Activated T-cell treated with anti-CD3 and anti-CD28 coated beads, Interleukin-2, amount 50 U/mL, for 72 hours (primary cell): ENCODE measurements around the gene LANCL1. TPM values are rescaled to one million over a fixed set of nuclear protein-coding genes. Genes with fewer than 3 reads are reported as not detected.

Experiments
- ATAC-seq, 2 donors: fragments of 150-1000 bp; cut with Tn5 transposase; replicated peaks in 1 of 2; 2 replicates each; pipeline ENCODE4 v1.10.0; 2021; ENCODE audit warnings: moderate library complexity in 2 of 2, mild to moderate bottlenecking in 1 of 2
- DNase-seq, 2 donors: peaks; one replicate each; pipeline ENCODE4 v3.0.0; 2021 to 2022; ENCODE audit warnings: mixed read lengths in 1 of 2
- H3K27ac Mint-ChIP-seq: one replicate; pipeline ENCODE4 v1.8.0; 2022; ENCODE audit warnings: mild to moderate bottlenecking, moderate library complexity, mixed read lengths
- H3K27me3 Mint-ChIP-seq: one replicate; pipeline ENCODE4 v1.8.0; 2022; ENCODE audit warnings: low read depth, mixed read lengths
- H3K36me3 Mint-ChIP-seq, 2 donors: one replicate each; pipeline ENCODE4 v1.8.0; 2022; ENCODE audit warnings: mixed read lengths in 2 of 2, mild to moderate bottlenecking in 1 of 2; ENCODE audit not compliant: insufficient read depth in 2 of 2
- H3K4me1 Mint-ChIP-seq: one replicate; pipeline ENCODE4 v1.8.0; 2022; ENCODE audit warnings: low read depth, mixed read lengths
- H3K4me3 Mint-ChIP-seq, 2 donors: one replicate each; pipeline ENCODE4 v1.8.0; 2022; ENCODE audit warnings: mild to moderate bottlenecking in 2 of 2, mixed read lengths in 2 of 2, moderate library complexity in 2 of 2
- H3K9me3 Mint-ChIP-seq, 2 donors: one replicate each; pipeline ENCODE4 v1.8.0; 2022; ENCODE audit warnings: mixed read lengths in 2 of 2
- total RNA-seq, 2 donors: library from RNA; stranded (reverse); gene quantifications; one replicate each; pipeline ENCODE4 v1.2.3, GENCODE V29; 2022

LANCL1 gene
- total RNA-seq, 2 donors from 2014 or later: 49.1 to 56.4 TPM

DNA sequence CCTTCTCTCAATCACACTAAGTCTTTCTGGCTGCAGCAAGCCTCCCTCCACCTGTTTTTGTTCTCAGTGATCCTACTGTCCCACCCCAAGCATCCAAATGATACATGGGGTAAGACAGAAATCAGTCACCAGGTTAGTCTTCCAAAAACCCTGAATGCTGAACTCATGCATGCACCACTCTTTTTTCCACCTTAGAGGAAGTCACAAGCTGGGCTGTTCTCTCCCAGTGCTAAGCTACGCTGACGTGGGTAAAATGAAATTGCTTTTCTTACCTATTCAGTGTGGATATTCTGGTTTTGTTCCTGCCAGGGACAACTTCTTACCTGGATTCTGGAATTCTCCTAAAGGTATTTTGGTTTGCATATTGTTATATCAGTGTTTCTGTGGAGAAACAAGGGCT is 54.2 kb downstream of the LANCL1 start:
- ATAC-seq (no peak), DNase-seq (no peak)
- H3K4me3 Mint-ChIP-seq: no peak overlapping the region
- H3K27ac Mint-ChIP-seq: no peak overlapping the region
- no peaks in the 10 kb centered on the region for H3K4me1 Mint-ChIP-seq
- peaks cover 6 to 8% of the 10 kb centered on the region in 2 donors for H3K36me3 Mint-ChIP-seq
- no peaks in the 10 kb centered on the region for H3K27me3 Mint-ChIP-seq
- H3K9me3 Mint-ChIP-seq: peaks cover 5 to 14% of the 10 kb centered on the region in 2 donors

DNA sequence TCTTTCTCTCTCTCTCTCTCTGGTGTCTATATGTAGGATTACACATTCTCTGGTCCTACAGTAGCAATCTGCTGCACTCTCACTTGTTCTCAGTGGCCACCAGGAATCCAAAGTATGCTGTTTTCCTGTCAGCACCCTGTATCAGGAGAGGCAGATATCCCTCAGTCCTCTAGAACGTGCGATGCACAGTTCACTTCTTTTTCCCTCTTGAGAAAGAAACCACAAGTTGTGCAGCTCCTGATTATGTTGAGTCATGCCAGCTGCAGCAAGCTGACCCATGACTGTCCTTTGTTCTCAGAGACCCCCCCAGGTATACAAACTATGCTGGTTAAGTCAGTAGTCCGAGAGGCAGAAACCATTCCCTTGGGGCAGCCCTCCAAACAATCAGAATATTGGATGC is 54.6 kb downstream of the LANCL1 start:
- peaks cover 3 to 7% of the 10 kb centered on the region in 2 donors for H3K36me3 Mint-ChIP-seq
- no peak overlapping the region for H3K27ac Mint-ChIP-seq
- H3K27me3 Mint-ChIP-seq: no peaks in the 10 kb centered on the region
- no peak for ATAC-seq
- H3K4me3 Mint-ChIP-seq: no peak overlapping the region
- H3K4me1 Mint-ChIP-seq: no peaks in the 10 kb centered on the region
- peaks cover 5 to 12% of the 10 kb centered on the region in 2 donors for H3K9me3 Mint-ChIP-seq
- no peak for DNase-seq

DNA sequence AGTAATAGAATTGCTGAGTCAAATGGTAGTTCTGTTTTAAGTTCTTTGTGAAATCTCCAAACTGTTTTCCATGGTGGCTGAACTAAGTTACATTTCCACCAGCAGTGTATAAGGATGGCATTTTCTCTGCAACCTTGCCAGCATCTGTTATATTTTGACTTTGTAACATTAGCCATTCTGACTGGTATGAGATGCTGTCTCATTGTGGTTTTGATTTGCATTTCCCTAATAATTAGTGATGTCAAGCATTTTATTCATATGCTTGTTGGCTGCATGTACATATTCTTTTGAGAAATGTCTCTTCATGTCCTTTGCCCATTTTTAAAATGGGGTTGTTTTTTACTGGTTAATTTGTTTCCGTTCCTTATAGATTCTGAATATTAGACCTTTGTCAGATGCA is 63.9 kb downstream of the LANCL1 start:
- Mint-ChIP-seq H3K4me3 (no peak overlapping the region), H3K27ac (no peak overlapping the region), H3K36me3 (peaks cover 0 to 3% of the 10 kb centered on the region in 2 donors), H3K4me1 (no peaks in the 10 kb centered on the region), H3K9me3 (peaks cover 6 to 7% of the 10 kb centered on the region in 2 donors), H3K27me3 (peaks cover 4% of the 10 kb centered on the region)
- no peak for DNase-seq
- no peak for ATAC-seq

DNA sequence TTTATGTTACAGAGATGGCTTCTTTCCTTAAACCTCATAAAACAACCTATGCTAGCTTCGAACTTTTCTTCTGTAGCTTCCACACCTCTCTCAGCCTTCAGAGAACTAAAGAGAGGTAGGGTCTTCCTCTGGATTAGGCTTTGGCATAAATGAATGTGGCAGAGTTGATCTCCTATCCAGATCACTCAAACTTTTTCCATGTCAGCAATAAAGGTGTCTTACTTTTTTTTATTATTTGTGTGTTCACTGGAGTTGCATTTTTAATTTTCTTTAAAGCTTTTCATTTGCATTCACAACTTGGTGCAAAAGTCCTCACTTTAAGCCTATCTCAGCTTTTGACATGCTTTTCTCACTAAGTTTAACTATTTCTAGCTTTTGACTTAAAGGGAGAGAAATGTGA is 66.0 kb downstream of the LANCL1 start:
- H3K27me3 Mint-ChIP-seq: peaks cover 4% of the 10 kb centered on the region
- no peak overlapping the region for H3K27ac Mint-ChIP-seq
- no peak for DNase-seq
- no peak for ATAC-seq
- H3K9me3 Mint-ChIP-seq: peaks cover 5 to 7% of the 10 kb centered on the region in 2 donors
- no peaks in the 10 kb centered on the region for H3K4me1 Mint-ChIP-seq
- no peak overlapping the region for H3K4me3 Mint-ChIP-seq
- peaks cover 0 to under 1% of the 10 kb centered on the region in 2 donors for H3K36me3 Mint-ChIP-seq

DNA sequence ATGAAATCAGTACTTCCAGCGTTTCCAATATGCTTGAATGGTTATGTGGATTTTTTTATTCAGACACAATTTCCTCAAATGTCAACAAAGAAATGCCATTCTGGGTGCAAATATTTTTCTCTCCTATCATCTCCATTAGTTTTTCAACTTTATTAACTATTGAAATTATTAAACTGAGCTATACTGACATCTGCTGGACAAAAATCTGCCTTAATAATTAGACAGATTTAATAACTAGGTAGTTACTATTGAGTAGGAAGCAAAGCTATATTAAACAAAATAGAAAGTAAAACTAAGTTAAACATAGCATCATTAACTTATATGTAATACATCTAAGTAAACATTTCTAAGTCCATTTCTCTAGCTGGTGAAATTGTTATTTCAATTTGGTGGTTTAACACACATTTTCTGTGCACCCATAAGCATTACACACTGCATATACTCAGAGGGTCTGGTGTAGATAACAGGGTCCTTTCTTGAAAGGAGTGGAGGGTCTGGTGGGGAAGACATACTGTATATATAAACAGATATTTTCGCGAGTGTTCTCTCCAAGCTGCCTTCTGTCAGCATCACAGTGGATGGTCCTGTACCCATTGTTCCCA is 77.0 kb downstream of the LANCL1 start:
- Mint-ChIP-seq H3K4me1 (no peaks in the 10 kb centered on the region), H3K4me3 (no peak overlapping the region), H3K9me3 (peaks cover 0 to 2% of the 10 kb centered on the region in 2 donors), H3K27ac (no peak overlapping the region), H3K36me3 (no peaks in the 10 kb centered on the region), H3K27me3 (peaks cover 17% of the 10 kb centered on the region)
- DNase-seq (no peak), ATAC-seq (no peak)

DNA sequence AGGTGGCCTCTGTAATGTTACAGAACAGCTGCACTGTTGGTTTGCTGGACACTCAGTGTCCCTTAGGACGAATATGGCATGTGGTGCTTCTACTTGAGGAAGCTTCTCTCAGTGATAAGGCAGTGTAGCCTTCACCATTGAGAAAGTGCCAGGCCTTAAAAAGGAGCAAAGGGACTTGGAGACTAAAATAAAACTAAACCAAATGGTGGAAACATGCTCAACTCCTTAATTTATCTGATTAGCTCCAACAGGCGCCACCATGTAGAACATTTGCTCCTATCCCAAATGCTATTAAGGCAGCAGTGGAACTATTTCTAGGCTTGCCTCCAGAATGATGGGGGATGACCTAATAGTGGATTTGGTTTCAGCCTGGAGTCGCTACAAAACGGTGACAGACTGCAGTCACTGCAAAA is 84.1 kb downstream of the LANCL1 start:
- H3K4me1 Mint-ChIP-seq: no peaks in the 10 kb centered on the region
- H3K27me3 Mint-ChIP-seq: peaks cover 20% of the 10 kb centered on the region
- H3K4me3 Mint-ChIP-seq: no peak overlapping the region
- H3K9me3 Mint-ChIP-seq: no peaks in the 10 kb centered on the region
- ATAC-seq (no peak), DNase-seq (no peak)
- no peaks in the 10 kb centered on the region for H3K36me3 Mint-ChIP-seq
- H3K27ac Mint-ChIP-seq: no peak overlapping the region

DNA sequence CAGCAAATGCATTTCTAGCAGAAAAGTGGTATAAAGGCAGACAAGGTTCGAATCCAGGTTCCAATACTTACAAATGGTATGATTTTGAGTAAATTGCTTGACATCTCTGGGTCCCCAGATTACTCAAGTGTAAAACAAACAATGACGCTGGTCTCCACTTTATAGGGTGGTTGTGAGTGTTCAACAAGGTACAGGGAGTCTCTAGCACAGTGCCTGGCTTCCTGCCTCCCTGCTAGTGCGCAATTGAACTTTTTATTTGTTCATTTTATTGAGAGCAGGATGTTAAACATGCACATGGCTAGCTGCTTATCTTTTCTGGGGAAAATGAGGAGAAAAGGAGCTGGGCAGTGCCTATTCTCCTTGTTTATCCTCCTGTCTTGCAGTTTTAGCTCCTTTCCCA is 86.7 kb downstream of the LANCL1 start:
- Mint-ChIP-seq H3K36me3 (no peaks in the 10 kb centered on the region), H3K4me3 (no peak overlapping the region), H3K27ac (no peak overlapping the region), H3K4me1 (no peaks in the 10 kb centered on the region), H3K9me3 (no peaks in the 10 kb centered on the region), H3K27me3 (peaks cover 11% of the 10 kb centered on the region)
- DNase-seq: no peak
- no peak for ATAC-seq

DNA sequence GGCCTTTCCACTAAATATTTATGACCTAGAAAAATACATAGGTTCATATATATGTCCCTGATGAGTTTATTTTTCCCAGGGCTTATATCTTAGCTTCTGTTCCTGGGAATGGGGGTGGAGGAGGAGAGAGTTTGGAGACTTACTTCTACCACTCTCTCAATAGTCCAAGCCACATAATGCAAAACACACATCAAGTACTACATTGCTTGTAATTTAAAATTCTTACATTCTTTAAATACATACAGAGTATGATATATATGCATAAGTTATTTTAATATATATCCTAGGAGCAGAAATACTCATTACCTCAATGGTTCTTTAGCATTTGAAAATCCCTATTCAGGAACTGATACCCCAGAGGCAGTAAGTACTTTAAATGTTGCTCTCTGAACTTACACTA is 88.4 kb downstream of the LANCL1 start:
- no peak overlapping the region for H3K27ac Mint-ChIP-seq
- H3K36me3 Mint-ChIP-seq: no peaks in the 10 kb centered on the region
- ATAC-seq: no peak
- no peaks in the 10 kb centered on the region for H3K9me3 Mint-ChIP-seq
- no peaks in the 10 kb centered on the region for H3K4me1 Mint-ChIP-seq
- H3K4me3 Mint-ChIP-seq: no peak overlapping the region
- peaks cover 16% of the 10 kb centered on the region for H3K27me3 Mint-ChIP-seq
- no peak for DNase-seq

DNA sequence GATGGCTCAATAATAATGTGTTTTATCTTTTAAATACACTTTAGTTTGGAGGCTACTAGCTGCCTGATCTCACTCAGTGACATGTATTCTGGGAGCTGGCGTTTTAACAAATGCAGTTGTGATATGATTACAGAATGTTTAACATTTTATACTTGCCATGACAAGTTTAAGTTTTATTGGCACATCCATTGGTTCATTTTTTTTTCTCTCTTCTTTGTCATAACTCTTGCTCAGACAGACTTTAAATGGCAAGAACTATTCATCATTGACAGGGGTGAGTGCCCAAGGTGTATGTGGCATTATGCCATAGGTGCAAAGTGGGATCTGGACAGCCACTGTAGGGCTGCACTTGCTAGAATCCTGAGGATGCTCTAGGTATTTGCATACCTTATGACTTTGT is 89.5 kb downstream of the LANCL1 start:
- Mint-ChIP-seq H3K27ac (no peak overlapping the region), H3K4me1 (no peaks in the 10 kb centered on the region), H3K4me3 (no peak overlapping the region), H3K36me3 (no peaks in the 10 kb centered on the region), H3K27me3 (peaks cover 20% of the 10 kb centered on the region), H3K9me3 (no peaks in the 10 kb centered on the region)
- DNase-seq: no peak
- ATAC-seq: no peak

Other genes starting within 250 kb of the LANCL1 start
- not detected for gene MYL1, start 161.6 kb downstream of the LANCL1 start, total RNA-seq
- gene CPS1, start 79.8 kb upstream of the LANCL1 start, total RNA-seq: 1 to 10 TPM; 3.3 to 4.1 TPM